Measurements from ENCODE around the gene ENPP3. TPM values are rescaled to one million over a fixed set of nuclear protein-coding genes. Genes with fewer than 3 reads are reported as not detected.

Gene ENPP3
- total and polyA plus RNA-seq, 10 of the 15 experiments (the other 5 are each of a cell fraction or from before 2014, with no cell fraction given): 0.01 TPM; not detected in 9

- H3K79me2 ChIP-seq (ENCODE audit: control insufficient read depth, insufficient read depth, low read length): no peaks in the 10 kb centered on the region
- no peaks in the 10 kb centered on the region for H3K9me3 ChIP-seq (replicated peaks; ENCODE audit: control insufficient read depth, insufficient read depth, low read length)
- ChIA-PET POLR2A (no interaction called here), CTCF (interaction anchor here (1.3 kb wide), 1 partner anchor 16 kb away, joined by 5 read pairs; the partner anchor contains the start of gene MED23), SMC1A (ENCODE audit: uncharacterized antibody, unreplicated experiment) (no interaction called here), RAD21 (ENCODE audit: unreplicated experiment) (no interaction called here)
- intact Hi-C loops (cut with micrococcal nuclease; ENCODE audit: unreplicated experiment) (no loop called here), in situ Hi-C loops (cut with MboI) (no loop called here)
- no peaks in the 10 kb centered on the region for H3K4me1 ChIP-seq (ENCODE audit: control insufficient read depth, insufficient read depth, low read length)
- no peak overlapping the region for H2AFZ ChIP-seq (ENCODE audit: control insufficient read depth, low read depth, low read length)
- TF ChIP-seq SMC3 (IDR thresholded peaks at IDR 0.05; ENCODE audit: borderline replicate concordance, low read length): no peak
- no peak for TF ChIP-seq NKRF (conservative IDR thresholded peaks at IDR 0.05)
- no peak for TF ChIP-seq WRNIP1 (IDR thresholded peaks at IDR 0.05; ENCODE audit: borderline replicate concordance, low read depth, low read length)
- TF ChIP-seq POLR2AphosphoS5 (IDR thresholded peaks at IDR 0.05; ENCODE audit: low read length): no peak
- no peak overlapping the region for H3K27ac ChIP-seq (ENCODE audit: control insufficient read depth, insufficient read depth)
- no peak for FAIRE-seq
- 0% methylated on average over 2 of the region's 2 CpGs for WGBS (ENCODE audit: insufficient coverage, insufficient replicate concordance, low lambda C conversion rate, missing lambda C conversion rate)
- H3K27me3 ChIP-seq (replicated peaks in 1 of 2; ENCODE audit: control insufficient read depth in 2 of 2, insufficient read depth in 2 of 2, low read length in 1 of 2): peaks cover 0 to 3% of the 10 kb centered on the region in 2 experiments; a peak in 2 of 4 replicates
- no peaks in the 10 kb centered on the region for H4K20me1 ChIP-seq (ENCODE audit: control insufficient read depth, insufficient read depth)
- no peak for ATAC-seq
- no peak overlapping the region for H3K4me3 ChIP-seq
- no TSS peak for BruUV-seq (replicated peaks)
- no peak for DNase-seq (ENCODE audit: low read depth, low spot score)
- H3K36me3 ChIP-seq (ENCODE audit: control insufficient read depth in 2 of 2, insufficient read depth in 2 of 2, low read length in 1 of 2): no peaks in the 10 kb centered on the region
- H3K4me2 ChIP-seq (ENCODE audit: control insufficient read depth, insufficient read depth): no peak overlapping the region
- no peak overlapping the region for H3K9ac ChIP-seq (ENCODE audit: control insufficient read depth, insufficient read depth, low read length)
Observed at GRCh38 chr6:131643855-131644460, 6.9 kb downstream of the ENPP3 start.

DNA sequence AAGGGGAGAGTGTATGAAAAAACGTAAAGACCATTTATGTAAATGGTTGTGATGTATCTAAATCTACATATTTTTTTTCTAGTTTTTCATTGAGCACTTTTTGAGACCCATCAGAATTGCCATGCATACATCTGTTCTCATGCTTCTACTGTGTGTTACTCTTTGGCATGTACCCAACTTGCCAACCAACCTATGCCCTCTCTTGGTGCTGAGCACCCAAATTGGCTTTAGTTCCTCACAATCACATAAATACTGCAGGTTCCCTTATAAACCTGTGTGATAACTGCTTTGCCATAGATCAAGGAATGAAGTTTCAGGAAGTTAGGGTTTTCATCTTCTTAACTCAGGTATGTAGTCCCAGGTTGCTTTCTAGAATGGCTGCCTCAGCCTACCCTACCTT is 7.8 kb downstream of the ENPP3 start:
- H3K27ac ChIP-seq (ENCODE audit: control insufficient read depth, insufficient read depth): no peak overlapping the region
- DNase-seq (ENCODE audit: low read depth, low spot score) (no peak), ATAC-seq (no peak), FAIRE-seq (no peak)
- H3K4me3 ChIP-seq: no peak overlapping the region
- ChIA-PET CTCF (interaction anchor here (1.3 kb wide), 1 partner anchor 17 kb away, joined by 5 read pairs; the partner anchor contains the start of gene MED23), RAD21 (ENCODE audit: unreplicated experiment) (no interaction called here), POLR2A (no interaction called here), SMC1A (ENCODE audit: uncharacterized antibody, unreplicated experiment) (no interaction called here)
- no peaks in the 10 kb centered on the region for H3K79me2 ChIP-seq (ENCODE audit: control insufficient read depth, insufficient read depth, low read length)
- no peaks in the 10 kb centered on the region for H4K20me1 ChIP-seq (ENCODE audit: control insufficient read depth, insufficient read depth)
- H3K4me2 ChIP-seq (ENCODE audit: control insufficient read depth, insufficient read depth): no peak overlapping the region
- no peak overlapping the region for H3K9ac ChIP-seq (ENCODE audit: control insufficient read depth, insufficient read depth, low read length)
- no peaks in the 10 kb centered on the region for H3K36me3 ChIP-seq (ENCODE audit: control insufficient read depth in 2 of 2, insufficient read depth in 2 of 2, low read length in 1 of 2)
- in situ Hi-C loops (cut with MboI): no loop called here
- H3K9me3 ChIP-seq (replicated peaks; ENCODE audit: control insufficient read depth, insufficient read depth, low read length): no peaks in the 10 kb centered on the region
- BruUV-seq (replicated peaks): no TSS peak
- intact Hi-C loops (cut with micrococcal nuclease; ENCODE audit: unreplicated experiment): no loop called here
- peaks cover 0 to 3% of the 10 kb centered on the region in 2 experiments; a peak in 2 of 4 replicates for H3K27me3 ChIP-seq (replicated peaks in 1 of 2; ENCODE audit: control insufficient read depth in 2 of 2, insufficient read depth in 2 of 2, low read length in 1 of 2)
- no peaks in the 10 kb centered on the region for H3K4me1 ChIP-seq (ENCODE audit: control insufficient read depth, insufficient read depth, low read length)
- WGBS (ENCODE audit: insufficient coverage, insufficient replicate concordance, low lambda C conversion rate, missing lambda C conversion rate): 0% methylated on average over 1 of the region's 1 CpG
- H2AFZ ChIP-seq (ENCODE audit: control insufficient read depth, low read depth, low read length): no peak overlapping the region
- TF ChIP-seq ATF7 (IDR thresholded peaks at IDR 0.05; ENCODE audit: low read depth) (no peak), RELA (IDR thresholded peaks at IDR 0.05; ENCODE audit: borderline replicate concordance, partially characterized antibody) (no peak), HCFC1 (IDR thresholded peaks at IDR 0.05; ENCODE audit: low read length) (no peak), CHD2 (IDR thresholded peaks at IDR 0.05; ENCODE audit: borderline replicate concordance, low read depth, low read length) (no peak)
- TF ChIP-seq, protein P1, sequence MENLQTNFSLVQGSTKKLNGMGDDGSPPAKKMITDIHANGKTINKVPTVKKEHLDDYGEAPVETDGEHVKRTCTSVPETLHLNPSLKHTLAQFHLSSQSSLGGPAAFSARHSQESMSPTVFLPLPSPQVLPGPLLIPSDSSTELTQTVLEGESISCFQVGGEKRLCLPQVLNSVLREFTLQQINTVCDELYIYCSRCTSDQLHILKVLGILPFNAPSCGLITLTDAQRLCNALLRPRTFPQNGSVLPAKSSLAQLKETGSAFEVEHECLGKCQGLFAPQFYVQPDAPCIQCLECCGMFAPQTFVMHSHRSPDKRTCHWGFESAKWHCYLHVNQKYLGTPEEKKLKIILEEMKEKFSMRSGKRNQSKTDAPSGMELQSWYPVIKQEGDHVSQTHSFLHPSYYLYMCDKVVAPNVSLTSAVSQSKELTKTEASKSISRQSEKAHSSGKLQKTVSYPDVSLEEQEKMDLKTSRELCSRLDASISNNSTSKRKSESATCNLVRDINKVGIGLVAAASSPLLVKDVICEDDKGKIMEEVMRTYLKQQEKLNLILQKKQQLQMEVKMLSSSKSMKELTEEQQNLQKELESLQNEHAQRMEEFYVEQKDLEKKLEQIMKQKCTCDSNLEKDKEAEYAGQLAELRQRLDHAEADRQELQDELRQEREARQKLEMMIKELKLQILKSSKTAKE (IDR thresholded peaks at IDR 0.05; ENCODE audit: low read depth, poor library complexity, severe bottlenecking): no peak
- TF ChIP-seq, protein P2, sequence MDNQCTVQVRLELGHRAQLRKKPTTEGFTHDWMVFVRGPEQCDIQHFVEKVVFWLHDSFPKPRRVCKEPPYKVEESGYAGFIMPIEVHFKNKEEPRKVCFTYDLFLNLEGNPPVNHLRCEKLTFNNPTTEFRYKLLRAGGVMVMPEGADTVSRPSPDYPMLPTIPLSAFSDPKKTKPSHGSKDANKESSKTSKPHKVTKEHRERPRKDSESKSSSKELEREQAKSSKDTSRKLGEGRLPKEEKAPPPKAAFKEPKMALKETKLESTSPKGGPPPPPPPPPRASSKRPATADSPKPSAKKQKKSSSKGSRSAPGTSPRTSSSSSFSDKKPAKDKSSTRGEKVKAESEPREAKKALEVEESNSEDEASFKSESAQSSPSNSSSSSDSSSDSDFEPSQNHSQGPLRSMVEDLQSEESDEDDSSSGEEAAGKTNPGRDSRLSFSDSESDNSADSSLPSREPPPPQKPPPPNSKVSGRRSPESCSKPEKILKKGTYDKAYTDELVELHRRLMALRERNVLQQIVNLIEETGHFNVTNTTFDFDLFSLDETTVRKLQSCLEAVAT (IDR thresholded peaks at IDR 0.05): no peak

All from GM12878 (cell line).